MV-4-11 (cell line): ENCODE measurements around the gene DYNLL2.
"Not testable (repeated sequence)": the region's sequence is repeated elsewhere in the genome, so short reads cannot be mapped to it uniquely, and the experiment has no call there.

Experiments
- DNase-seq: peaks from one replicate; lab custom pipeline; 2025; lab: John Stamatoyannopoulos, UW

The DYNLL2 gene

DNA sequence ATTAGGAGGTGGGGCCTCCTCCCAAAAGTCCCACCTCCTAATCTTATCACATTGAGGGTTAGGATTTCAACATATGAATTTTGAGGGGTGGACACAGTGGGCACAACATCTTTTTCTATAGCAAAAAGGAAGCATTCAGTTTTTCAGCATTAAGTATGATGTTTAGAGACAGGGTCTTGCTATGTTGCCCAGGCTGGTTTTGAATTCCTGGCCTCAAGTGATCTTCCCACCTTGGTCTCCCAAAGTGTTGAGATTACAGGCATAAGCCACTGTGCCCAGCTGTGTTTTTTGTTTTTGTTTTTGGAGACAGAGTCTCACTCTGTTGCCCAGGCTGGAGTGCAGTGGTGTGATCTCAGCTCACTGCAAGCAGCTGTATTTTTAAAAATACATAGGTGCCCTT, 18.7 kb downstream of the DYNLL2 start:
- DNase-seq: not testable (repeated sequence)

- DNase-seq: no peak
These were observed 21.9 kb downstream of the DYNLL2 start for GRCh38 chr17:58105093-58105492.

- DNase-seq: no peak
These were observed 24.1 kb downstream of the DYNLL2 start for GRCh38 chr17:58107306-58107705.

- no peak for DNase-seq
These were observed 26.0 kb downstream of the DYNLL2 start for GRCh38 chr17:58109197-58109596.

DNA sequence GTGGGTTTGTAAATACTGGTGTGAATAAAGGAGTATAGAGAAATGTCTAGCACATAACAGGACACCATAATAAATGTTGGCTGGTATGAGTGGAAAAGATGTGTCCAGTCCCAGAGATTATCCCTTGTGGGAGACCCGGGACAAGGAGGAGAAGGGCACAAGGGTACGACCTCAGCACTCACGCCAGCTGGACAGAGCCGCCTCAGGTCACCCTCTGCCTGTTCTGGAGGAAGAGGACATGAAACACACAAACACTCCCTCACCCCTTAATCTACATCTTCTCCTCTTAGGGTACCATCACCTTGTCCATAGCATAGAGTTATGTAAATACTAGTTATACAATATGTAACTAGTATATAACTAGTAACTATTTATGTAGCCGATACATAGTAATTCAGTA, 26.8 kb downstream of the DYNLL2 start:
- no peak for DNase-seq

DNA sequence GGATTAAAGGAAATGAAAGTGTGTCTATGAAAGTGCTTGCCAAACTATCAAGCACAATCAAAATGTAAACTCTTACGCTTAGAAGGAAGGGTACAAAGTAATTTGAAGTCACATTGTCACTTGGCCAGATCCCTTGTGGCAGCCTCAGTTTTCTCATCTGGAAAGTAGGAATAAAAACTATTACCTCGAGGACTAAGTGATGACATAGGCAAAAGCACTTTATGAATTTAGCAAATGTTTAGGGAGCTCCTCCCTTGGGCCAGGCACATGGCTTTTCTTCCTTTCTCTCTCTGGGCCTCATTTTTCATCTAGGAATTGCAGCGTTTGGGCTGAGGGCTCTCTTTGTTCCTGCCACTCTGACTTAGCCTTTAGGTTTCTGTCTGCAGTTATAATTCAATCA, 28.5 kb downstream of the DYNLL2 start:
- DNase-seq: no peak

DNA sequence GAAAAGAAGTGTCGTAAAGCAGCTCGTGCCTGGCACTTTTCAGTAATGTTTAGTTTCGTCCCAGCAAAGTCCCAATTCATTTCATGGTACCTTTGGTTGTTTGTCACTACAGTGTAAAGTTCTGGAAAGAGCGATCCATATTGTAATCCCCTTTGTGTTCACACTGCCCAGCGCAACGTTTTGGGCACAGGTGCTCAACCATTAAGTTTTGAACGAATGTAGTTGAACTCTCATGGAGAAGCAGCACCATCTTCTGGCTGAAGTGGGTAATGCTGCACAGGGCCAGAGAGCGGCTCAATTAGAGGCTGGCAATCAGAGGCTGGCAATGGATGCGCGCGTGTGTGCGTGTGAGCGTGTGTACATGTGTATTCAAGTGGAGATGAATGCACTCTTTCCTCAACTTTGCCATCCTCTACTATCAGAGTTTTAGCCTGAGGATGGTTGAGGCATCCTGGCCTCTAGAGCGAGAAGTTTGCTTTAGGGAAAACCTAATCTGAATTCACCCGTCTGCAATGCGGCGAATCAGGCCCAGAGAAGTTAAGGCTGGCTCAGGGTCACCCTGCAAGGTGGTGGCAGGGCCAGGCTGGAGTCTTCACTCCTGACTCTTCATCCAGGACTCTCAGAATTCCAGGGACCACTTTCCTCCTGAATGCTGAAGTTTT, 29.9 kb downstream of the DYNLL2 start:
- DNase-seq: peak; percentile 52

DNA sequence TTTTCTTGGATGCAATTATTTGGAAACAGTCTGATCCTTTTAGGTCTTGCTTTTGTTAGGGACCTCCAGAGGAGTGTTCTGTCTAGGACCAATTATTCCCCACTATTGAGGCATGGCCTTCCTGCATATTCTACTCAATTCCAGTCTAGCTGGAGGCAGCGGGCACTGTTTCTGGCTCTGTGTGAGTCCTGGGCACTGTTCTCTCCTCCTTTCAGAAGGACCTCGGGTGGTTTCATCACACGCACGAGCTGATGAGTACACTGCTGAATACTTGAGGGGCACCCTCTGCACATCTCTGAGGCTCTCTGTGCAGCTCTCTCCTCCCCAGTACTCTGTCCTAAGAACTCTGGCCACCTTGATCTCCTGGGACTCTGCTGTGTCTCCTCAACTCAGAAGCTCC, 30.7 kb downstream of the DYNLL2 start:
- no peak for DNase-seq

- no peak for DNase-seq
These were observed 34.2 kb downstream of the DYNLL2 start for GRCh38 chr17:58117382-58117781.

DNA sequence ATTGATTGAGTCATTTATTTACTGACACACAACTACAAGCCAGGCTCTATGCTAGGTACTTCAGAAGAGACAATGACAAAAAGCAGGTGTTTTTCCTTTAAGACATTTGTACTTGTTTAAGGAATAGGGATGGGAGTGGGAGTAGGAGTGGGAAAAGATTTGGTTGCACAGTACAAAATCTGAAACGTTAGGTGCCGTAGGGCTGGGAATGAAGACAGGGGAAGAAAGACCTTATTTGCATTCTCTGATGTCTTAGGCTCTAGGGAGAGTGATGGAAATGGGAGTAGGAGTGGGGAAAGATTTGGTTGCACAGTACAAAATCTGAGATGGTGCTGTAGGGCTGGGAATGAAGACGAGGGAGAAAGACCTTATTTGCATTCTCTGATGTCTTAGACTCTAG, 36.3 kb downstream of the DYNLL2 start:
- no peak for DNase-seq

DNA sequence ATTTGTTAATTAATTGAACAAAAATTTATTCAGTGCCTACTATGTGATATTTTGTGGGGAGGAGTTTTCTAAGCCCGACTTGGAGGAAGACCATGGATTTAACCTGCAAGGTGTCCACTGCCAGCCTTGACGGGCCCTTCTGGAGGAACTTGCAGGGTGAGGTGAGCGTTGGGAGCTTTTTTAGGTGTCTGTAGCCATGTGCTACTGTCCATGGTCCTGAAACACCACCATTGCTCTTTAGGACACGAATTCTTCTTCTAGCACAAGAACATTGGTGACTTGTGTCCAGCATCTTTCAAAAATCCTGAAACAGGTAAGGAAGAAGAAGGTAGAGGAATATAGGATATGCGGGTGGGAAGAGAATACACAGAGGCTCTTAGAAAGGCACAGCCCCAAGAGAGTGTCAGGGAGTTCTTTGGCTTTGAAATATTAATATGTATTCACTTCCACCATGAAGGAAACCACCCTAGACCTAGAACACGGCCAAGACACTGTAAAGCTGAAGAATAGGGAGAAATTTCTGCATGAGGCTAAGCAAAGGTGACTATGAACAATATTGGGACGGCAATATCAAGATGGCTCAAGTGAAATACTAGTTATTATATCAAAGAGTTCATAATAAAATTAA, 37.1 kb downstream of the DYNLL2 start:
- peak; percentile 10 for DNase-seq

DNA sequence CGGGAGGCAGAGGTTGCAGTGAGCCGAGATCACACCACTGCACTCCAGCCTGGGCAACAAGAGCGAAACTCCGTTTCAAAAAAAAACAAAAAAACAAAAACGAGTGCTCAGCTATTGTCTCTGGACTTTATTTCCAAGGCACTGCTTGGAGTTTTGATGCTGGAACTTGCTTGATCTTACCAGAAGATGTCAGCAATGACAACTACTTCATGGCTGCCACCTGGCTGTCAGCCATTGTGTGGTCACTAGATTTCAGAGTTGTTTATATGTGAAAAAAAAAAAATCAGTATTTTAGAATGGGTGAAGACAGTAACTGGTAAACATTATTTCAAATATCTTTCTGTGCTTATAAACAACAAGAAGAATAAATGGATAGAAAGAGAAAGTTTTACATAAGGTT, 38.7 kb downstream of the DYNLL2 start:
- DNase-seq: peak; percentile 38

- DNase-seq: no peak
These were observed 44.6 kb downstream of the DYNLL2 start for GRCh38 chr17:58127846-58128245.

GRCh38 chr17:58132697-58133096, 49.5 kb downstream of the DYNLL2 start:
- not testable (repeated sequence) for DNase-seq

DNA sequence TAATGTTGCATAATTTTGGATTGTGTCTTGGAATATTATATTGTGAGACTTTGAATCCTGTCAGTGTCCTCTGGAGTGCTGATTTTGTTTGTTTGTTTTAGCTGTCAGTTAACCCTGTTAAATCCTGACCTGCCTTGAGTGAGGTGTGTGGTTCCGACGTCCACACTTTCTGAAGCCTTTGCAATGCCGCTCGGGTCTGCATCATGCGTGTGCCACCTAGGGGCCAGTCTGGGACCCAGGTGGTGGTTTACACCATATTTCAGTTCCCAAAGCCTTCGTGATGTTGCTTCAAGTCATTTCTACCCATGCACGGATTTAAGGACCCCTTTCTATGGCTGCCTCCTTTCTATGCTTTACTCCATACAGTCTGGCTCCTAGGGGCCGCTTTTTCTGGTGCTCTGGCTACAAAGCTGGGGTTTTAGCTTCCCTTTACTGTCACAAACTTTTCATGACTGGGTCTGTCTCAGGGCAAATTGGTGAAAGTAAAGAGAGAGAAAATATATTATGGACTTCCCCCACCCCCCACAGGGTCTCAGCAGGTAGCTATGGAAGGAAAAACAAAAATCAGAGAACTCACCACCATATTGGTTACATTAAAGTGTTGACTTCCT, 53.6 kb downstream of the DYNLL2 start:
- DNase-seq: no peak

- no peak for DNase-seq
These were observed 58.3 kb downstream of the DYNLL2 start for GRCh38 chr17:58141505-58141904.

- DNase-seq: not testable (repeated sequence)
These were observed 60.1 kb downstream of the DYNLL2 start for GRCh38 chr17:58143335-58143734.

DNA sequence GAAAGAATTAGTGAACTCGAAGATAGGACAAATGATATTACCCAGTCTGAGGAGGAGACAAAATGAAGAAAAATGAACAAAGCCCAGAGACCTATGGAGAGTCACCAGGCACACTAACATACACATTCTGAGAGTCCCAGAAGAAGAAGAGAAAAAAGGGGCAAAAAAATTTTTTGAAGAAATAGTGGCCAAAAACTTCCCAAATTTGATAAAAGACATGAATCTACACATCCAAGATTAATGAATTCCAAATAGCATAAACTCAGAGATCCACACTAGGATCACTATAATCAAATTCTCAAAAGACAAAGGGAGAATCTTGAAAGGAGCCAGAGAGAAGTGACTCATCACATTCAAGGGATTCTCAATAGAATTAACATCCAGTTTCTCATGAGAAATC, 61.6 kb downstream of the DYNLL2 start:
- no peak for DNase-seq
